Activated CD8-positive, alpha-beta memory T cell treated with anti-CD3 and anti-CD28 coated beads, Interleukin-2, amount 50 U/mL, for 1 hour (primary cell): Measurements from ENCODE around the gene NEGR1.

Experiments used
- DNase-seq: peaks from one replicate; pipeline ENCODE4 v3.0.0-alpha.2; 2020; ENCODE audit errors: extremely low read depth

NEGR1 gene

GRCh38 chr1:72117621-72118020, 164.7 kb downstream of the NEGR1 start:
- no peak for DNase-seq

GRCh38 chr1:72115290-72115689, 167.0 kb downstream of the NEGR1 start:
- no peak for DNase-seq

- no peak for DNase-seq
These were observed 170.7 kb downstream of the NEGR1 start for GRCh38 chr1:72111662-72112061.

- no peak for DNase-seq
These were observed 172.4 kb downstream of the NEGR1 start for GRCh38 chr1:72109916-72110315.

- DNase-seq, result no peak
These were observed 177.1 kb downstream of the NEGR1 start for GRCh38 chr1:72105201-72105600.

GRCh38 chr1:72101840-72102632, 180.3 kb downstream of the NEGR1 start:
- DNase-seq, result no peak

- DNase-seq, result no peak
These were observed 181.6 kb downstream of the NEGR1 start for GRCh38 chr1:72100771-72101170.

GRCh38 chr1:72097851-72098570, 184.3 kb downstream of the NEGR1 start:
- DNase-seq, result no peak

- DNase-seq, result no peak
These were observed 188.1 kb downstream of the NEGR1 start for GRCh38 chr1:72094209-72094608.

GRCh38 chr1:72086394-72086793, 195.9 kb downstream of the NEGR1 start:
- no peak for DNase-seq

- DNase-seq, result no peak
These were observed 206.9 kb downstream of the NEGR1 start for GRCh38 chr1:72075425-72075824.

- no peak for DNase-seq
These were observed 215.9 kb downstream of the NEGR1 start for GRCh38 chr1:72066431-72066830.

- no peak for DNase-seq
These were observed 217.9 kb downstream of the NEGR1 start for GRCh38 chr1:72064196-72065075.

- DNase-seq, result no peak
These were observed 218.8 kb downstream of the NEGR1 start for GRCh38 chr1:72063364-72064044.

GRCh38 chr1:72062584-72062983, 219.8 kb downstream of the NEGR1 start:
- no peak for DNase-seq

- no peak for DNase-seq
These were observed 221.7 kb downstream of the NEGR1 start for GRCh38 chr1:72060466-72061245.

- DNase-seq, result no peak
These were observed 225.8 kb downstream of the NEGR1 start for GRCh38 chr1:72056516-72056915.

GRCh38 chr1:72051538-72051937, 230.8 kb downstream of the NEGR1 start:
- no peak for DNase-seq

GRCh38 chr1:72050551-72050950, 231.8 kb downstream of the NEGR1 start:
- no peak for DNase-seq

GRCh38 chr1:72037745-72038343, 244.5 kb downstream of the NEGR1 start:
- DNase-seq, result no peak
